Measurements from ENCODE around the gene RNF167.

The RNF167 gene

GRCh38 chr17:4938688-4939545 lies 1.2 kb upstream of the RNF167 start:
- no peak for DNase-seq (ENCODE audit: low read depth)

- no peak for DNase-seq (ENCODE audit: low read depth)
Observed at GRCh38 chr17:4939546-4939795, 597 bp upstream of the RNF167 start.

DNA sequence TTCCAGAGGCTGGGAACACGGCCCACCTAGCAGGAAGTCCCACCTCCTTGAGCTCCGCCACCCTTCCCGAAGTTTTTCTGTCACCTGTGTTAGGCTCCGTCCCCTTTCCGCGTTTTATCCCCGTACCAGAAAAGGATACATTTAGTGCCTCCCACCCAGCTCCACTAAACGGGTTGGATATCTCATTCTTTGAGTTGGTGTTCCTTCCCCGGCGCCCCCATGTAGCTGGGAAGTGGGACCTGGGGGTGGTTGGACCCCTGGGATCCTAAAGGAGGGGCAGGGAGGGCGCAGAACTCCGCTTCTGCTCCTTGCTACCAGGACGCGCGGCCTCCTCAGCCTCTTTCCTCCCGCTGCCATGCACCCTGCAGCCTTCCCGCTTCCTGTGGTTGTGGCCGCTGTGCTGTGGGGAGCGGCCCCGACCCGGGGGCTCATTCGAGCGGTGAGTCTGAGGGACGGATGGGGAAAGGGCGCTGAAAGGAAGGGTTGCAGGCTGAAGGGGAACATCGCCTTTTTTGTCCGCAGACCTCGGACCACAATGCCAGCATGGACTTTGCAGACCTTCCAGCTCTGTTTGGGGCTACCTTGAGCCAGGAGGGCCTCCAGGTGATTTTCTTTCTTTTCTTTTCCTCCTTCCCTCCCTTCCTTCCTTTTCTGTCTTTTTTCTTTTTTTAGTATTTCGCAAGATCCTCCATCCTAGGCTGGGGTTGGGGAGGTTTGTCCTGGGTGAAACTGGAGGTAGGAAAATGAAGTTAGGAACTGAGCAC lies 669 bp downstream of the RNF167 start:
- DNase-seq (ENCODE audit: low read depth) = no peak

DNA sequence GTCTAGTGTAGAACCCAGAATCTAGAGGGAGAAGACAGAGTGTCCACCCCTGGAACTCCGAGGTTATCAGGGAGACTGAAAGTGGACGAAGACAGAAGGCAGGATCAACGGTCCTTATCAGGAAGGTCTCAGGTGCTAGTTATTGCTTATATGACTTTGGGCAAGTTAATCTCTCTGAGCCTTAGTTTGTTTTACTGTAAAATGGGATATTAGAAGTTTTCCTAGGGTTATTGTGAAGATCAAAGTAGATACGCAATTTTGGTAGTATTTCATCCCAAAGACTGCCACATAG lies 1.2 kb downstream of the RNF167 start:
- DNase-seq (ENCODE audit: low read depth) = no peak

GRCh38 chr17:4942760-4943508 lies 2.9 kb downstream of the RNF167 start:
- no peak for DNase-seq (ENCODE audit: low read depth)

DNA sequence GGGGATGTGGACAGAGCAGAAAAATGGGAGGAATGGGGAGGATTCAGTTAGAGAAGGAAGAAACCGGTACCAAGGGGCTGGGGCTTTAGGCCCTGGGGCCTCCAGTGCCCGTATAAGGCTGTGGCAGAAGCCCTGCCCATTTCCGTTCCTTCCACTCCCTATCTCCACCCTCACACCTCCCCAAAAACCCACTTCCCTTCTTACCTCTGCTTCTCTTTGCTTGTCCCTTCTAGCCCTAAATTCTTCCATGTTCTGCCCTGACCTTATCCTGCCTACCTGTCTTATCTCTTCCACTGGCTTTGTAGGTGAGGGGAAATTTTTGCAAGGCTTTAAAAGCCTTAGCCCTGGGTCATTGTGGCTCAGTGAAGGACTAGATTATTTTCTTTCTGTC lies 4.1 kb downstream of the RNF167 start:
- DNase-seq (ENCODE audit: low read depth) = no peak

- no peak for DNase-seq (ENCODE audit: low read depth)
Observed at GRCh38 chr17:4944554-4945175, 4.6 kb downstream of the RNF167 start.

DNA sequence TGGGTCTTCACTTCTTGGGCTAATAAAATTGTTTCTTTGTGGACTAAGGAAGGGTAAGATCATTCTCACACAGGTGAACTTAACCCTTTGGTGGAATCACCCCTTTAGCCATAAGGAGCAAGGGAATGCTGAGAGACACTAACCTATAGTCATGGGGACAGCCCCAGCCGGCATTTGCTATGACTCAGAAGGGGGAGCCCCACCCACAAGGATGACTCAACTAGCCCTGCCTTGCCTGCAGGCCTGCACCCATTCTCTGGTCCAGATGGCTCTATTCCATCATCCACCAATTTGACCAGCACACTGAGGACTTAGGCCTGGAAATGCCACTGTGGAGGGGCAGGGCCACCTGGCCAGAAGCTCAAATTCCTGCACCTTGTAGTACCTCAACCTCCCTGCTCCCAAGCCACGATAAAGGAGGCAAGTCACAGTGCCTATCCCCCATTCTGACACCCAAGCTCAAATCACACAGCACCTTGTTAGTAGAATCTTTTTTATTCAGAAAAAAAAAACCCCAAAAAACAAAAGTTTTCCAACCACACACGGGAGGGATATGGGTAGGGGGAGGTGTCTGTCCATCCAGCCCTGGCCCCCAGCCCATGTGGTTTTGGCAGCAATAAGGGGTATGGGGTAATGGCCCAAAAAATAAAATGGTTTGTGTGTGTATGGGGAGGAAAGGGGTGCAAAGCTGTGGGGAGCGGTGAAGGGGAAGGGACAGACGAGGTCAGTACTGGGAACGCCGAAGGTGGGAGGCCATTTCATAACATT lies 5.3 kb downstream of the RNF167 start:
- DNase-seq (ENCODE audit: low read depth) = peak; percentile 86

DNA sequence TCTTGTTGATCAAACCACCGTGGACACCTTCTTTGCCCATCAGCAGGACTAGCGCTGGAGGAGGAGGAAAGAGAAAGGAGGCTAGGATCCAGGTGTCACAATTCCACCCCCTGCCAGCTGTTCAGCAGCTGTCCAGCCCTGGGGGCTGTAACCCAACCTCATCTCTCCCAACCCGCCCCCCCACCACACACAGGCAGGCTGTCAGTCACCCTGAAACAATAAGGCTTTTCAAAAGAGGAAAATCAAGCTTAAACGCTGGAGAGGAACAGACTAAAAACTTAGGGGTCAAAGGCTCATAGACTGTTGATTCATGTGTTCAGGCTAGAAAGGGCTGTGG lies 5.8 kb downstream of the RNF167 start:
- DNase-seq (ENCODE audit: low read depth) = no peak

DNA sequence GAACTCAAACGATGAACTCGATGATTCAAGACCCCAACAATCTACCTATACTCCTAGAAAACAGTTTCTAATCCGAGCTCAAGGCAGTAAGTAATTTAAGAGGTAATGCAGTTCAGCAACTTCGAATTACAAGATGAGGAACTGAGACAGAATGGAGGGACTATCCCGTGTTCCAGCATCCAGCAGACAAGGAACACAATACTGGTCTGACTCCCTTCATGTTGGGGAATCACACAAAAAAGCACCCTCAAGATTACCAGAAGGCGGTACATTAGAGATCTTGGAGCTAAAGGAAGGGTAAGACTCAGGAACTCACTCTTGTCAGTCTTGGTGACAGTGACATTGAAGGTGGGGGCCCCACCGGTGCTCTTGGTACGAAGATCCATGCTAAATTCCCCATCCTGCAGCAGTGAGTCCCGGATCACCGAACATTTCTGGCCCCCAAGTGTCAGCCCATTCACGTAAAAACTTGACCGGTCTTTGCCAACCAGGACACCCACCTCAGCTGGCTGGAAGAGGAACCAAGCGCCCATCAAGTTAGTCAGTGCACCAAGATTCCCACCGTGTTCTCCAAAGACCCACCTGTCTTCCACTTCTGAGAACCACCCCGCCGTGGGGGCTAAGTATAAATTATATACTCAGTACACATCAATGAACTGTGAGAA lies 6.4 kb downstream of the RNF167 start:
- DNase-seq (ENCODE audit: low read depth) = no peak

- no peak for DNase-seq (ENCODE audit: low read depth)
Observed at GRCh38 chr17:4947010-4947410, 6.9 kb downstream of the RNF167 start.

DNA sequence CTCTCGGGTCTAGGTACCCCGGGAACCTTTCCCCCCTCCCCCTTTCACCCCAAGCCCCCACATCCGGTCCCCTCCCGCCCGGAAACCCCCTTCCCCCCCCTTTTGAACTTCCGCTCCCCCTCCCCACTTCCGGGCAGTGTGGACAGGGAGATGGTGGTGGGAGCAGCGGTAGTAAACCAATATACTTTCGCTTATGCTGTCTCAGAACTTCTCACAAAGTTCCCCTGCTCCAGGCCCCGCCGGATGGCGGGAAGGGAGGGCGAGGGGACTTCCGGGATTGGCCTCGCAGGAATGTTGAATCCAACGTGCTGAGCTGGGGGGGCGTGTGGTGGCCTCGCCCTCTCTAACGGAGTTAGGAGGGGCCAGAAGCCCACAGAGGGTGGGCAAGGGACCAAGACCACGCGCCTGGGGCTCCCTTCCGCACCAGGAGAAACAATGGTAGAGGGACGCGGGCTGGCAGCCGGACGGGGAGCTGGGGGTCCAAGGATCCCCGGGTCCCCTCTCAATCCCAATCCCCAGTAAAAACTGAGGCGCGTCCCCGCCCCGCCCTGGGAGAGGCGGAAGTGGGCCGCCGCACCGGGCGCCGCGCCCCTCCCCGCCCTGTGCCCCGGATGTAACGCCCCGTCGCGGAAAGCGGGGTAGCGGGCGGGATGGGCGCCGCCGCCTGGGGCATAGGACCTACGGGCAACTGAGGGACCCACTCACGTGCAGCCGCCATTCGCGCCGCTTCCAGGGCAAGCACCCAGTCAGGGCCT lies 7.5 kb downstream of the RNF167 start:
- DNase-seq (ENCODE audit: low read depth) = no peak

DNA sequence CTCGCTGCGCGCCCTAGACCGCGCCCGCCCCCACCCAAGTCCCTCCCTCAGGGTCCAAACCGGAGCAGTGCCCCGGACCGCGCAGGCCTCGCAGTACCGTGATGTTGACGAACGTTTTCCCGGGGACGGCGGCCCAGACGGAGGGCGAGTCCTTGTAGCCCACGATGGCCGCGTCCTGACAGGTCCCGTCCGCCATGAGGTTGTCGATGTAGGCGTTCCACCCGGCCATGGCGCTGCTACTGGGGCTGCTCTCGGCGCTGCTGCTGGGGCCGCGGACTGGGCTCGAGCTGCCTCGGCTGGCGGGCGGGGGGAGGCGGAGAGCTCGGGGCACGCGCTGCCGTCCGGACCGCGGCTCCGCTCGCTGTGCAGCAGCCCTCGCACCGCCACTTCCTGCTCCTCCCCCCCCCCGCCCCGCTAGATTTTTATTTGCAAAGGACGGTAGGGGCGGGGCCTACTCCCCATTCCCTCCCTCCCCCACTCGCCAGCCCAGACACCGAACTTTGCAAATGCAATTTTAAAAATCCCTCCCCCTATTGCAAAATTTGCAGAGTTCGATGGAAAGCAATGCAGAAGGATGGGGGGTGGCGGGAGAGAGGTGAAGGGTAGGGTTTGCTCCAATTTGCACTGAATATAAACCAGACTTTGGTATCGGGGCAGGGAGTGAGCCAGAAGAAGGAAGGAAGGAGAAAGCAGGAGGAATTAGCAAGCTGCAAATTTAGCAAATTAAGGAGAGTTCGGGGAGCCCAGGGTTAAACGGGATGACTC lies 8.3 kb downstream of the RNF167 start, which contains the start of gene PFN1:
Gene PFN1, minus strand, starts transcription at position 365 of the 765 bp plus-strand sequence. Its CDS starts 136 bp downstream, at position 229.
- DNase-seq (ENCODE audit: low read depth) = peak; percentile 86

DNA sequence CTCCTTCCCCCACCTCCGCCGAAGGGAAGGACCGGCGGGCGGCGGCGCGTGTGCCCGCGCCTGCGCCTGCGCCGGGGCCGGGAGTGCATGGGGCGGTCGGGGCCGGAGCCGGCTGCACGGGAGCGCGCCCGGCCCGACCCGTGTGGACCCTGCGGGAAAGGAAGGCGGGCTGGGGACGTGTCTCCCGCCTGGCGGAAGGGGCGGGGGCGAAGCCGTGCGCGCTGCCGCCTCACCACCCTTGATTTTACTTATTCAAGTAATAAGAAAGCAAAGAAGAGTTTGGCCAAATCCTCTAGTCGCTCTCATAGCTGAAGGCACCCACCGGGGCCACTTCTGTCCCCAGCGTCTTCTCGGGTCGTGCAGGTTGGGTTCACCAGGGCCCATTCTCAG lies 8.9 kb downstream of the RNF167 start:
- DNase-seq (ENCODE audit: low read depth) = peak; percentile 84

DNA sequence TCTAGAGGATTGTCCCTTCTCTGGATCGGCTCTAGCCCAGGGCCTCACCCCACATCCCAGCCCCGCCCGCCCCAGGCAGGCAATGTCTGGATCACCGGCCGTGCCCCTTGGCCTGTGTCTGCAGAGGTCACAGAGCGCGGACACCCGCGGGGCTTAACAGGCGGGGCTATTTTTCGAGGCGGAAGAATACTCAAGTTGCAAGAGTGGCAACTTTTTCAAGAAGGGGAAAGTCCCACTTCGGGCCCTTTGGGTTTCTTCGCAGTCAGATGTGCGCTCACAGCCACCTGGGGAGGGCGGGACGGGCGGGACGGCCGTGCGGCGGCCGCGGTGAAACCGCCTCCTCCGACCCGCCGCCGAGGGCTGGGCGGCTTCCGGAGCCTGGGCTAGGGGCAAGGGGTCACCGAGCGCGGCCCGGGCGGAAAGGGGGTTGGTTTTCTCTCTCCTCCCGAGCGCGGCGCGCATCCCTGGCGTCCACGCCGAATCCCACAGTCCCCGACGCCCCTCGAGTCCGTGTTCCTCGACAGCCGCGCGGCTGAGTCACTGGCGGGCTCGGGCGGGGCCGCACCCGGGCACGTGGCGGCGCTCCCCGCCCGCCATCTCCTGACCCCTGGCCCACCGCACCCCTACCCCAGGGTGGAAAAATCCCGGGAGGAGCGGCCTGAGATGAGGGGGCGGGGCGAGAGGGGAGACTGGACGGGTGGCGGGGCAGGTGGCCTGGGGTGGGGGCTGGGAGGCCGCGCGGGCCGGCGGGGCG lies 9.4 kb downstream of the RNF167 start:
- DNase-seq (ENCODE audit: low read depth) = peak; percentile 39

DNA sequence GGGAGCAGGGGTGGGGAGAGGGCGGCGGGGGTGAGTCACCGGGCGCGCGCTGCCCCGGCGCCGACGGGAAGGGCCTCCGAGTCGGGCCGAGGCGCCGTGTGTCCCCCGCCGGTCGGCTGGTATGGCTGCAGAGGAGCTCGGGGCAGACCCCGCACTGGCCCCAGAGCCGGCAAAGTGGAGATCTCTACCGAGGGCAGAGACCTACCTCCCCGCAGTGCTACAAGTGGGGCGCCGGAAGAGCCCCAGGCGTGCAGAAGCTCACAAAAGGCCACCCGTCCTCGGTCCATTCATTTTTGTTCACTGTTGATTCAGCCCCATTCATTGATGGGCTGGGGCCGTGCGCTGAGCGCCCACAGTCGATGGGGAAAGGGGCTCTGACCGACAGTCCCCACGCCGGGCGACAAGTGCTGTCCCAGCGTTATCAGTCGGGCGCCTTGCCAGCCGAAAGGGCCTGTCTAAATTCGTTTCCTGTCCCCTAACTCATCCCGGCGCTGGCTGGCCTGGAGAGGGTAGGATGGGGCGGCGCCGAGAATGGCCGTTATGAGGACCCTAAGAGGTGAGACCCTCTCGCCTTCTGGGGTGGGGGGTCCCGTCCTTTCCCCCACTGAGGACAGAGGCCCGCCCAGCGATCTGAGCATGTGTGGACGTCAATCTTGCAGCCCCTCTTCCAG lies 10.1 kb downstream of the RNF167 start:
- no peak for DNase-seq (ENCODE audit: low read depth)

GRCh38 chr17:4950746-4951204 lies 10.7 kb downstream of the RNF167 start, which contains the start of gene ENO3:
TSS of gene ENO3 (plus strand) at chr17:4951119. CDS start at chr17:4951830, 711 bp downstream.
- no peak for DNase-seq (ENCODE audit: low read depth)

DNA sequence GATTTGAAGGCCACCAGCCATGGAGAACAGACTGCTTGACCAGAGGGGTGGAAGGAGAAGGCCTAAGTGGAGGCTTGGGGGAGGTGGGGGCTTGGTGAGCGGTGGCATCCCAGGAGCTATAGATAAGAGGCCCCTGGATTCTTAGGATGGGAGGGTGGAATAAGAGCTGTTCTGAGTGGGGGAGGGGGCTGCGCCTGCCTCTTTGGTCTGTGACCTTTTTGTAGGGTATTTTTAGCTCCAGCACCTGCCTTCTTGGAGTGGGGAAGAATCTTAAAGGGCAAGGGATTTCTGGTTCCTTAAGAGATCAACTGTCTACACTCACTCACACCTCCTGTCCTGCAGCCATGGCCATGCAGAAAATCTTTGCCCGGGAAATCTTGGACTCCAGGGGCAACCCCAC lies 11.4 kb downstream of the RNF167 start:
- DNase-seq (ENCODE audit: low read depth) = no peak

All from fibroblast of the conjunctiva (primary cell).